ACHN (cell line): Measurements from ENCODE around the gene ASB7.
A peak's percentile ranks its signal among the peaks of the same experiment; 100 is the strongest.
"Not testable (repeated sequence)": the region's sequence is repeated elsewhere in the genome, so short reads cannot be mapped to it uniquely, and the experiment has no call there.

Experiments
- DNase-seq: peaks from one replicate; pipeline ENCODE4 v3.0.0-alpha.2; 2015
- in situ Hi-C: cut with HindIII; loops from 2 replicates; pipeline ENCODE4 v1.10.0; 2017; ENCODE audit warnings: low sequenced_read_pairs, low pct_ligation_motif_present, low pct_unique_long_range_greater_than_20kb

The ASB7 gene

GRCh38 chr15:100602064-100602822 lies at the start of gene ASB7, which contains the start of gene LINS1:
TSS of gene ASB7 (plus strand) at chr15:100602589. CDS start at chr15:100612217, 9,628 bp downstream.
TSS of gene LINS1 (minus strand) at chr15:100602184. CDS start at chr15:100580842, 21,342 bp downstream.
- peak; percentile 99 for DNase-seq
- in situ Hi-C loops = no loop called here

DNA sequence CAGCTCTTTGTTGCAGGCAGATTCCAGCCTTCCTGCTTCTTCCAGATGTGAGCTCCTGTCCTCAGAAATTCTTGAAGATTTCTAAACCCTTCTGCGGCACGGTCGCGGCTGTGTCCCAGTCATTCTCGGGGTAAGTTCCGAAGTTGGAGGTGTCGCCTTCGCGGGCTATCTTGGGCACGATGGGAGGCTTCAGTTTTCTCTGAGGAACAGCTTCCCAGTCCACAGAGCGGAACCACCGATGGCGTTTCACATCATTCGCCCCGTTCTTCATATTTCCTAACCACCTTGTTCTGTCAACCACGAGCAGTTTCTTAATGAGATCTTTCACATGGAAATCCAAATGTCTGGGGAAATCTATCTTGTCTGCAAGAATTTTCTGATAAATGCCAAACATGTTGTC lies 48.9 kb upstream of the ASB7 start:
- in situ Hi-C loops = no loop called here
- no peak for DNase-seq

DNA sequence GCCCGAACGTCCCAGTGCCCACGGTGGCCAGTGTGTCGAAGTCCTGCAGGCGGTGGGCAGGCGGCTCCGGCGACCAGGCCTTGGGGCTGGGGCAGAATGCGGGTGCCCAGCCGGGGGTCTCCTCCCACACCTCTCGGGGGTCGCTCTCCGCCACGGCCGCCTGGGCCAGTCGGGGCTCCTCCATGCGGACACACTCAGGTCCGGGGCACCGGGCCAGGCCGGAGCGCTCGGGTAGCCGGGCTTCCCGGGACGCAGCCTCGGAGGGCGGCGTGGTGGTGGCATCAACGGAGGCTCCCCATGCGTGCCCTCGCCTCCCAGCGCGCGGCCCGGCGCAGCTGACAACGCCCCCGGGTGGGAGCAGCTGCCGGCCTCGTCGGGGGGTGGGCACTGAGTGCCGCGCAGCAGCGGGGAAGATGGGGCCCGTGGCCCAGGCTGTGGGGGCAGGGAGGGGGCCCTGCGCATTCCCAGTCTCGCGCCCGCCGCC lies 43.6 kb upstream of the ASB7 start:
- no peak for DNase-seq
- in situ Hi-C loops = no loop called here

DNA sequence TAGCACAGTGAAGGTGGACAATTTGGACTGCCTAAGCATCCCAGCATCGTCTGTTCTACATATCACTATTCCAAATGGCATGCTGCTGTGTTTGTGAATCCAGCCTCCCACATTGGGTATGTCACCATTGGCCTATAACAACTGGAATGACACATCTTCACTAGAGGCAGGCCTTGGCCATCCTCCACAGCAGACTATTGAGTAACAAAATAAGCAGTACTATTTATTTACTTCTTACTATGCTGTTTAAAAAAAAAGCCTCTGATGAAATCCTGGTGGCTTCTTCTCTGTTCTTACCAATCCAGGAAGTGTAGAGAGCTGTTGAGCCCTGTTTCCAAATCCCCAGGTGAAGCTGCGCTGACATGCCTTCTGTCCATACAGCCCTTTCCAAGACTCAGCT lies 43.1 kb upstream of the ASB7 start:
- no peak for DNase-seq
- in situ Hi-C loops = no loop called here

GRCh38 chr15:100560323-100560722 lies 42.1 kb upstream of the ASB7 start:
- DNase-seq = no peak
- in situ Hi-C loops = no loop called here

DNA sequence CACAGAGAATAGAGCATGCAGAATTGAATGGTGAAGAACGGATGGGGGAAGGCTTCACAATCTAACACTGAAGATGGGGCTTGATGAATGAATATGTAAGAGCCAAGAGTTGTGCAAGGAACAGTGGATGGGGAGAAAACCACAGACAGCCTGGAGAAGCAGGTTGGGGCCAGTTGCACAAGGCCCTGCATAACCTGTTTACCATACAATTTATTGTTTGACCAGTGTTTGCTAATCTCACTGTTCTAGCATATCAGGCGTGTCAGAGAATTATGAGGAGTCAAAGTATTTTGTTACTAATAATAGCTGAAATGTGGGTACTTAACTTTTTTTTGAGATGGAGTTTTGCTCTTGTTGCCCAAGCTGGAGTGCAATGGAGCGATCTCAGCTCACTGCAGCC lies 36.8 kb upstream of the ASB7 start:
- in situ Hi-C loops = no loop called here

GRCh38 chr15:100566850-100567628 lies 35.4 kb upstream of the ASB7 start:
- in situ Hi-C loops = no loop called here
- no peak for DNase-seq

More for the DNA sequence above, 36.8 kb upstream of the ASB7 start:
- no peak for DNase-seq

- DNase-seq = no peak
- in situ Hi-C loops = no loop called here
Measured at GRCh38 chr15:100569391-100569790, 33.0 kb upstream of the ASB7 start.

GRCh38 chr15:100570275-100570674 lies 32.1 kb upstream of the ASB7 start:
- DNase-seq = no peak
- in situ Hi-C loops = no loop called here

DNA sequence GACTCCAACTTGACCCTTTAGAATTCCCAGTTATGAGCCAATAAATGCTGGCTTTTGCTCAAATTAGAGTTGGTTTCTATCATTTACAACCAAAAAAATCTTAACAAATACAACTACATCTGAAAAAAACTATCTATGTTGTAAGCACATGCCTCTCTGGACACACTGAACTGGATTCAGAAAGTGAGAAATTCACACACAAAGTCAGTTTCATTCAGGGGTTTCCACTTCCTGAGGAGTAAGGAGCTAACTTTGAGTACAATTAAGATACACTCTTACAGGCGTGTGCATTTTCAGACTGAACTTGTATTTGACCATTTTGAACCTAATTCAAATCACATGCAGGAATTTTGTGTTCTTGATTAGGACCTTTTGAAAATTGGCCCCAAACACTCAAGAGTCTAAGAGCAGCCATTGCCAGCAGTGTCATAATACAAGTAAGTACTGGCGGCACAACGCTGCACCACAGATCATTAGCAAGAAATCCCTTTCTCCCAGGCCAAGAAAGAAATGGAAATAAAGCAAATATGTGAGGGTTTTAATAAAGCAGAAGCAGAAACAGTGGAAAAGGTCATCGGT lies 31.6 kb upstream of the ASB7 start:
- no peak for DNase-seq
- in situ Hi-C loops = no loop called here

DNA sequence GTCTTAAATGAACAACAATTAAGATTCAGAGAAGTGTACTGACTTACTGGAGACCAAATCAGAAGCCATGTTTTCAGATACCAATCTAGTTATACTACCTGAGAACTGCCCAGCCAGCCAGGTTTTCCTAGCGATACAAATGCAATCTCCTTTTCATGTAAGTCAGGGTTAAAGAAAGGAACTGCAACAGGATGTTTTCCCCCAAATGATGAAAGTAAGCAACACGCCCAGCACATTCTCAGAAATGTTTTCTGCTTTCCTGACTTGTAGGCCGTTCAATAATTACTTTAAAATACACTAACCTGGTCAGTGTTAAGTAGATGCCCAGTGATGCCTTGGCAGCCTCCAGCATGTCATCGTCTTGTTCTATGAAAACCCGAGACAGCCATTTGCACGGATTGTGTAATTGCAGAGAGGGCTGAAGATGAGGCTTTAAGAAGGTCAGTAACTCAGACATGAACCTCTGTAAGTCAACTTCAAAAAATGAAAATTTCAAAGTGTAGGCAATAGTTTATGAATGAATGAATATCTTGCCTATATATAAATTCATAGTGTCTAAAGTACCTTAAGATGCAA lies 30.7 kb upstream of the ASB7 start:
- in situ Hi-C loops = no loop called here
- no peak for DNase-seq

GRCh38 chr15:100572362-100572983 lies 29.9 kb upstream of the ASB7 start:
- peak; percentile 16 for DNase-seq
- in situ Hi-C loops = no loop called here

- in situ Hi-C loops = no loop called here
- DNase-seq = no peak
Measured at GRCh38 chr15:100573526-100573925, 28.9 kb upstream of the ASB7 start.

- DNase-seq = no peak
- in situ Hi-C loops = no loop called here
Measured at GRCh38 chr15:100580414-100580813, 22.0 kb upstream of the ASB7 start.

DNA sequence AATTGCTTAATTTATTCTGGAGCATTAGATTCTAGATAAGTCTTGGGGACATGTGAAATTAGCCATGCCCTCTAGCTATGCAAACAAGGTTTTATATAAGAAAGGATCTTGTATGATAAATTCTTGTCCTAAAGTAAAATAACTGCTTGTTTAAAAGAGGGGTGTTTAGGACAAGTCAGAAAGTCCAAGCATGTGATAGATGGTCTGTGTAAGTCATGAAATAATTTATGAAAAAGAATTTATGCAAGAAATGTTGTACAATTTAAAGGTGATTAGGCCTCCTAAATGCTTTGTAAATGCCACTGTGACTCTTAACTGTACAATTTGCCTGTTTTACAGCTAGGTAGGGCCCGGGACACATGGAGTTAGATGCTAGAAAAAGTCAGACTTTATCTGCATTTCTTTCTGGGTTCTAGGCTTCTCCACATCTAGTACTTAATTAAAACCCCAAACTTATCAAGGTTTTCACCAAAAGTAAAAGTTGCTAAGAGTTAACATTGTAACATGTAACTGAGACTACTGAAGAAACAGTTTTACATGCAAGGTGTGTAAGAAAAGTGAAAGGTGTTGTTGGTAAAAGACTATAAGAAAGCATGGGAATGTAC lies 13.6 kb upstream of the ASB7 start:
- in situ Hi-C loops = no loop called here
- peak; percentile 10 for DNase-seq

DNA sequence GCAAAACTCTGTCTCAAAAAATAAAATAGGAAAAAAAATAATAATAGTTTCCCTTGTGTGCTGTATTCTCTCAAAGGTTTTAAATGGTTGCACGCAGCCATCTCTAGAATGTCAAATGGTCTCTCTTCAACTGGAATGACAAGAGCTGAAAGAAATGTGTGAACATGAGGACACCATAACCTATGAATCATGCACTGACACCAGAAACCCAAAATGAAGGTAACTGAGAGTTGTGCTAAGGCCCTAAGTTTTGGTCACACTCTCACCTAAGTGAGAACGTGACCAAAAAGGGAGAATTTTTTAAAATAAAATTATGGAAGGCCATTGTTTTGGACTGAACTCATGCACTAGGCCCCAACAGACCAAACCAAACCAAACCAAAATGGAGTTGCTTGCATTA lies 11.2 kb upstream of the ASB7 start:
- in situ Hi-C loops, DNase-seq: not testable (repeated sequence)

GRCh38 chr15:100591835-100592234 lies 10.6 kb upstream of the ASB7 start:
- in situ Hi-C loops = no loop called here
- DNase-seq = no peak

DNA sequence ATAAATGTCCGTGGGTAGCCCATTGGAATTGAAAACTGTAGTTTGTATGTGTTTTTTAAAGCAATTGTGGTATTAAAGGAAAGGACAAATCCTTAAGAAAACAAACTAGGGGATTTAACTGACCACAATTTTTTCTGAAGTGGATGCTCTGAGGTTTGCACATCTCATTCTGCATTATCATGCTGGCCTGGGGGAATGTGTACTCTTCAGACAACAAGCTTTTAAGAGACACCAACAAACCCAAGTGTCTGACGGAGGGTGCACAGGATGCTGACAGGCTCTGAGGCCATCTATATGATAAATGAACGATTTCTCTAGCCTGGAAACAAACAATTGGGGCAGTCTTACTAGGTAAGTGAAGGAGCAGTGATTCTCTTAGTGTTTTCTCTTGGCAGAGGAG lies 9.5 kb upstream of the ASB7 start:
- in situ Hi-C loops = no loop called here

More for the DNA sequence above, 9.5 kb upstream of the ASB7 start:
- DNase-seq = no peak
